Stimulated activated CD4-positive, alpha-beta T cell treated with anti-CD3 and anti-CD28 coated beads, Interleukin-12 subunit alpha, Interleukin-12 subunit beta, amount 100 ng/mL, for 4 hours (primary cell): ENCODE data around the gene VWA1.
"Not testable (repeated sequence)": the region's sequence is repeated elsewhere in the genome, so short reads cannot be mapped to it uniquely, and the experiment has no call there.

ENCODE experiments used
- DNase-seq: peaks from one replicate; pipeline ENCODE4 v3.0.0-alpha.2; 2020

VWA1 gene

DNA sequence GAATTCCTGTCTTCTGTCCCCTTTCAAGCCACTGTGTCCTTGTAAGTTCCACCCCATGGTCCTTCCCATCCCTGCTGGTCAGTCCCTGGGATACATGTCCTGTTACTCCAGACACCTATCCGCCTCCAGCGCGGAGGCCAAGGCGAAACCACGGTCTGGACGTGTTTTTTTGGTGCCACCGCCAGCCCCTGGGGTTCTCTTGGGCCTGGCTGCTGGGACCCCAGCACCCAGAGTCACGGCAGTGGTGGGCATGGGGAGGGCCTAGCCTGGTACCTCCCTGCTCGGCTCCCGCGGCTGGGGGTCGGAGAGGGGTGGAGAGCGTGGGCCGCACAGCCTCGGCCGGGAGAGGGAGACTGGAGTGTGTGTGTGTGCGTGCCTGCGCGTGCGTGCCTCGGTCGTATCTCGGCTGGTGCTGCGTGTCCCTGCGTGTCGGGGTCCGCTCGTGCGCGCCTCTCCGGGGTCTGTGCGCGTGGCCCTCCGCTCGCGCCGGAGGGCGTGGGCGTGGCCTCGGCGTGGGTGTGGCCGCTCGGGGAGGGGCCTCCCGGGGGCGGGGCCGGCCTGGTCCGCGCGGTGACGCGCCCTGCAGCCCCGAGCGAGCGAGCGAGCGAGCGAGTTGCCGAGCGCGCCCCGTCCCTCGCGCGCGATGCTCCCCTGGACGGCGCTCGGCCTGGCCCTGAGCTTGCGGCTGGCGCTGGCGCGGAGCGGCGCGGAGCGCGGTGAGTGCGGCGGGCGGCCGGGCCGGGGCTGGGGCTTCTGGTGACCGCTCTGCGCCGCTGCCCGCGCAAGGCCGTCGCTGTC lies at the start of gene VWA1:
VWA1 (plus strand) TSS at position 585 of the 798 bp plus-strand sequence; CDS start at position 644, 59 bp downstream.
- peak; percentile 71 for DNase-seq

DNA sequence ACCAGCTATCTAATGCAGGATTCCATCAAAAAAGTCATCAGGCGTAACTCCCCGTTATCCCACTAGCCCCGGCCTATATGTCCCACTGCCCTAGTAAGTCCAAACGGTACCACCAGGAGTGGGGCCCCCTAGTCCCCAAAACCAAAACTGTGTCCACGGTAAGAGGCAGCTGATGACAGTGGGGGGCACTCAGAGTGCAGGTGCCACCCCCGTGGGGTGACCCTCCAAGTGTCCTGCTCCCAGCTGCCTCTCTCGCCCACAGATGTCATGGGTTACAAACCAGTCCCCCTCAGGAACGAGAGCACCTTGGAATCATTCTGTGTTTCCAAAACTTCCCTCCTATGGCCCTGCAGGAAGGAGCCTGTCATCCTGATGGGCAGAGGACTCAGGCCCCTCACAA lies 49.6 kb upstream of the VWA1 start:
- DNase-seq, result no peak

DNA sequence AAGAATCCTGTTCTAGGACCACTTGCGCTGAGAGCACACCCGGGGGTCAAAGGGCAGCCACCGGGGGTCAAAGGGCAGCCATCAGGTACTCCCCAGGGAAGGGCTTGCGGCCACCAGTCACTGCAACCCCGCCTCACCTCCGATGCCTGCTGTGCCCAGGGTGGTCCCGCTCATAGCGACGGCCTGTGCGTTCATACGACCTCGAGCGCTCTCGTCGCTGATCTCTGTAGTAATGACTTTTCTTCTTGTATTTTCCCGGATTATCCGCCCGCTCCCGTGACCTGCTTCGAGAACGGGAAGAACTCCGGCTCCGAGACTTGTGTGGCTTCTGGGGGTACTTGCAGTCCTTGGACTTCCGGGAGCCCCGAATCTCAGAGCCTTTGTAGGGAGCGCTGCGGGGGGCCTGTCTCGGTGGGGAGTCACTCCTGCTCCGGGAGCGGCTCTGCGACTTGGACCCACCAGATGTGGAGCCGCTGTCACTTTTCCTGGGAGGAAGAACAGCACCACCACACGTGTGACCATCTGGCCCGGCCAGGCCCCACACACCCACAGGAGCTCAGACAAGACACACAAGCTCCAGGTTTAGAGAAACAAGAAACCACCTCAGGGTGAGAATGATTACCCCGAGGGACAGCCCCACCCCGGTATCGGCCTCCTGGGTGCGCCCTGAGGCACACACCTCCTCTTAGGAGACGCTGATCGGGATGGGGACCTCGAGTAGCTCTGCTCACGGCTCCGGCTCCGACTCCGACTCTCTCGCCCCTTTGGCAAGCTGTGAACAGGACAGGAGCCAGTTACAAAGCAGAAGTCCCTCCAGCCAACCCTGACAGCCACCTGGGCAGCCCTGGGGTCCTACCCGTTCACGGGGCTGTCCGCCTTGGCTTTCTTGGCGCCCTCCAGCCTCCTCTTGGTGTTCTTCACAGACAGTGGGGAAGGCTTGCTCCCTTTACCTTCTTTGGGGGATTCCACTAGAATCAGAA lies 48.1 kb upstream of the VWA1 start:
- DNase-seq, result no peak

DNA sequence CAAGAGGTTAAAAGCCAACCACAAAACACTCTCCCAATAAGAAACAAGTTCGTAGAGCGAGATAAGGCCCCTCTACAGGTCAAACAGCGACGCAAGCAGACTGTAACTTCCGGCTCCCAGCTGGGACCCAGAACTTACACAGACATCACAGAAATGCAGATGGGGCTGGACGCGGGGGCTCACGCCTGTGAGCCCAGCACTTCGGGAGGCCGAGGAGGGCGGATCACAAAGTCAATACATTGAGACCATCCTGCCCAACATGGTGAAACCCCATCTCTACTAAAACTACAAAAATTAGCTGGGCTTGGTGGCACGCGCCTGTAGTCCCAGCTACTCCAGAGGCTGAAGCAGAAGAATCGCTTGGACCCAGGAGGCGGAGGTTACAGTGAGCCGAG lies 47.4 kb upstream of the VWA1 start:
- no peak for DNase-seq

DNA sequence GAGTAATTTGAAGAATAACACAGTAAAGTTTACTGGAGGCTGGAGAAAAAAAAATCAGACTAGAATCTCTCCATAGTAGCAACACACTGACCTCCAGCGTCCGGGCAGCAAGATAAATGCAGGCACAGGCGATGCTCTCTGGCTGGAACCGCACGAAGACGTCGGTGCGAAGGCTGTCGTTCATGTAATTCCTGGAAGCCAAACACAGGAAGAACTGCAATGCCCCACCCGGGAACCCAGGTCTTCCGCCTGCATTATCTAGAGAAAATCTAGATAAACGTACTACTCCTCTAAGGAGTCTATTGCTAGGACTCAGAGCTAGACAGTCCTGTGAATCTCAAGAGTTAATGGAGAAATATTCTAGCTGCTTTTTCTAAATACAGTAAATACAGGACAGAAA lies 44.8 kb upstream of the VWA1 start:
- DNase-seq, result no peak

- DNase-seq, result no peak
These were observed 44.3 kb upstream of the VWA1 start for GRCh38 chr1:1391225-1391624.

DNA sequence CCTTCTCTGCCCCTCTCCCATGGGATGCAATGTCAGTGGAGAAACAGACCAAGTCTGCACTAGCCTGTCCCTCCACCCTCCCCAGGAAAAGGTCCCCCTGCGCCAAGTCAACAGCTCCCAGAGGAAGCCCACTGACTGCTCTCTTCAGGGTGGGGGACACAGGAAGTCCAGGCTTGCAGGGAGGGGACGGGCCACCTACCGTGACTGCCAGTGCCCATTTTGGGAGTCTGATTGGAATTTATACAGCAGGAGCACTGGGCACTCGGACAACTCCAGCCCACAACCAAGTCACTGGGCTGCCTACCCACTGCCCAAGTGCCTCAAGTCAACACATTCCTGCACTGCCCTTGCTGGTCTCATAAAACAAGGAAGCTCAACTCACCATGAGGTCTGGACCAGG lies 42.5 kb upstream of the VWA1 start:
- no peak for DNase-seq

DNA sequence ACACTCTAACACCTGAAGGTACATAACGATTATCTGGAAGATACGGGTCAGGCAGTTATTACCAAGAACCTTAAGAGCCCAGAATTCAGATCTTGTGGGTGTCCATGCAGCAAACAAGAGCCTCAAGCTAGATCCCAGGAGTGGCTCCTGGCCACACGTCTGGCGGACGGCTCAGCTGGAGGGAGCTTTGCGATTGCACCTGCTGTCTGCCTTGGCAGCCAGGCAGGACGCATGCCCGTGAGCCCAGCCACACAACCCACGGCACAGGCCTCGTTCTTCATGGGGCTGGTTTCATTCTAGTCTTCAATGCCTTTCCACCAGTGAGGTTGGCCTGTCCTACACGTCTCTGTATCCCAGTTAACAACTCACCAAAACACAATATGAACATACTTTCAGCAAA lies 42.1 kb upstream of the VWA1 start:
- DNase-seq, result no peak

GRCh38 chr1:1394116-1394515 lies 41.4 kb upstream of the VWA1 start:
- no peak for DNase-seq

DNA sequence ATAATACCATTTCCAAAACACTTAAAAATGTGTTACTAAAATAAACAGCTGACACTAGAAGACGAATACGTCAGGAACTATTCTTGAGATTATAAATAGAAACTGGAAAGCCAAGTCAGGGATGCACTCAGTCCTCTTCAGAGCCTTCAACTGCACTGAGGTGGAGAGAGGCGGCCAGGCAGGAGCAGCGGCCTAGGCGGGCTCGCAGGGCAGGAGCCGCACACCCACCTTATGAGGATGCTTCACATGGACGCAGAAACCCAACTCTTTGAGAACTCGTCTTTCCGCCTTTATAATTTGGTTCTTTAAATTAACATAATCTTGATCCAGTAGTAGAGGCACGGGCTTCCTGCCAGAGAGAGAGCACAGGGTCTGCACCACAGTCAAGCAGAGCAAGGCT lies 40.3 kb upstream of the VWA1 start:
- no peak for DNase-seq

DNA sequence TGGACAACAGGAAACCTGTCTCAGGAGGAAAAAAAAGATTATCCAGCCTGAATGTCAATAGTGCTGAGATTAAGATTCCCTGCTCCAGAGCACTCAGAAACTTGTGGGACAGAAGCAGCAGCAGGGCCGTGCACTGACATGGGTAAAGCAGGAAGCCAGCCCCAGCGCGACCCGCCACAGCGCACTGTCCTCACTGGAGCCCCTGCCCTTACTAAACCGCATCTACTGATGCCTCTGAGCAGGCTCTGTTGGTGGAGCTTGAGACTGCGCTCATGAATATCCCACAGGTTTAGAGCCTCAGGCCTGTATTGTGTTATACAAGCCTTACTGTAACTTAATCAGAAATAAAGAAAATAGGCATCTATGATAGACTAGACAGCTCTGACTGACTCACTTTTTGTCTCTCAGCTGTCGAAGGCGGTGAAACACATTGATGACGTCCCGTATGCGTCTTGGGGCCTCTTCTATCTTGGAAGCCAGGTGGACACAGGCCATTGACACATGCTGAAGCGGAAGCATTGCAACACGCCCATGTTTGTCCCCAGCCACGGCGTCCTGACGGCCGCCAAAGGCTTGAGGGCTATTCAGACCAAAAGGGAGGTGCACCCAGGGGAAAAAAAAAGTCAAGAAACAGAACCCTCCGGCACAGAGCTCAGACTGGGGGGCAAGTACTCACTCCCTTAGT lies 37.5 kb upstream of the VWA1 start:
- DNase-seq, result no peak

DNA sequence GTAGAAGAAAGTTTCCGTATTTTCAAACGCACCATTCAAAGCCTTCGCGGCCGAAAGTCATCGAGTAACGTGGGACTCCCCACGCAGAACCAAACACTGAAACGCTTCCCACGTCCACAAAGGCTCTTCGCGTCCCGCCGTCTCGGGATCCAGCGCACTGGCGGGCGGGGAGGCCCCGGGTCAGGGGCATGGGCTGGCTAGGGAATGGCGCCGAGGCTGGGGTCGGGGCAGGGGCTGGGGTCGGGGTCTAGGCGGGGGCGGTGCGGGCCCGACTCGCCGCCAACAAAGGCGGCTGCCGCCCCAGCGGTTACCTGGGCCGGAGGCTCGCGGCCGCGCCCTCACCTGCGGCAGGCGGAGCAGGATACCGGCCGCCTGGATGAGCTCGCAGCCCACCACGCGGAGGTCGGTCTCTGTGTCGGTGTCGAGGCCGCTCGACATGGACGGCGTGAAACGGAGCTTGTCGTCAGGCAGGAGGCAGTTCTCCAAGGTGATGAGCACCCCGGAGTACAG lies 36.8 kb upstream of the VWA1 start:
- DNase-seq, result no peak

DNA sequence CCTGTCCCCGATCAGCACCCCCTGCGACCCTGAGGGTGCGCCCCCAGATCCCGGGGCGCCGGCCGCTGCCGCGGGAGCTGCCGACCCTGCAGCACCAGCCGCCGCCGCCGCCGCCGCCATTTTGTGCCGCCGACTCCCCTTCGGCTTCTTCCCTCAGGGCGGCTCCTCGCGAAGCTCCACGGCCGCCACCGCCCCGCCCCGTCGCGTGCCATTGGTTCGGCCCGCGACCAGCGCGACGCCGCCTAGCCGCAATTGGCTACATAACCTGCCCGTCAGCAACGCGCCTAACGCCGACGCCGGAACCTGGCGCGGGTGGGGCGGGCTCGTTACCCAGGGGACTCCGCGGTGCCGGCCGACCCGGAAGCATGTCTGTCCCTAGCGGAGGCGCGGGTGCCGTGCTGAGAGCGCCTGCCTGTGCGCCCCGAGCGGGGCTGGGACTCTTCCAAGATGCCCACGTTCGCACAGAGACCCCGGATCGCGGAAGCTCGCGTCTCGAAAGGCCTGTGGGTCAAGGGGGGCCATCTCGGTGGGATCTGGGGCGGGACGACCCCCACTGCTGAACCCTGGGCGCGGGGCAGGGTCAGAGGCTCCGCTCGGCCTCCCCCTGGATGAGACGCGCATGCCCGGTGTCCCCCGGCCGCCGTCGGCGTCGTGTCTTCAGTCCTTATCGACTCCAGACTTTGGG lies 36.2 kb upstream of the VWA1 start, which contains the start of gene CCNL2:
CCNL2 (minus strand) TSS at position 149 of the 685 bp plus-strand sequence; CDS start at position 120, 29 bp downstream.
- peak; percentile 99 for DNase-seq

- no peak for DNase-seq
These were observed 35.5 kb upstream of the VWA1 start for GRCh38 chr1:1399872-1400575.

DNA sequence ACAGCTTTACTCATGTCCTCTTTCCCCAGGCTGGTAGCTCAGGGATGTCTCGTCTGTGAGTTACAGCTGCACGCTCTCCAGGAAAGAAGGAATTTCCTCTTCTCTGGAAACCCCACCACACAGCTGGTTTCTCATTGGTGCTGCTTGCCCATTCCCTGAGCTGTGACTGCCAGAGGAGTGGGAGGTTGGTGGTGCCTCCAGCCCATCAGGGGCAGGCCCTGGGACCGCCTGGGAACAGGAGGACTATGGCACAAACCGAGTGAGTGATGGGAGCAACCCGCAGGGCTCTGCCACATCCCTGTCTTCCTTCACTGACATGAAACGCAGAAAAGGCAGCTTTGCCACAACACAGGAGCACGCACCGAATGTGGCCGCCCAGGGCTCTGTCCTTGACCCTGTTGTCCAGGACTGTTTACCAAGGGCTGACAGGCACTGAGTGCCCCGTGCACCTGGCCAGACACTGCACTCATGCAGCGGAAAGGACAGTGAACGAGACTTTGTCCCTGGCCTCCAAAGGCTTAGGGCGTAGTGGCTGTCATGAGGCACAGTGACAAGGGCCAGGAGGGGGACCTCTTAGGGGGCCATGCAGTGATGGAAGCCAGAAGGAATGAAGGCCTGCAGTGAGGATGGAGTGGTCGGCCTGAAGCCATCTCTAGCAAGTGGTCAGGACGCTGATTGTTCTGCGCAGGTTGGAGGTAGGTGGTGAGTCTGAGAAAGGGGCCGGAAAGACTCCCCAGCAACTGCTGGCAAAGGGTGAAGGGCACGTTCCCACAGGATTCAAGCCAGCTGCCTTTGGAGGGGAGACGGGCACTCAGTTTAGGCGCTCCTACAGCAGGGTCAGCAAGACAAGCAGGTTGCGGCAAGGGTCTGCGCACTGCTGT lies 34.7 kb upstream of the VWA1 start:
- DNase-seq, result no peak

- DNase-seq, result no peak
These were observed 34.0 kb upstream of the VWA1 start for GRCh38 chr1:1401457-1402010.

DNA sequence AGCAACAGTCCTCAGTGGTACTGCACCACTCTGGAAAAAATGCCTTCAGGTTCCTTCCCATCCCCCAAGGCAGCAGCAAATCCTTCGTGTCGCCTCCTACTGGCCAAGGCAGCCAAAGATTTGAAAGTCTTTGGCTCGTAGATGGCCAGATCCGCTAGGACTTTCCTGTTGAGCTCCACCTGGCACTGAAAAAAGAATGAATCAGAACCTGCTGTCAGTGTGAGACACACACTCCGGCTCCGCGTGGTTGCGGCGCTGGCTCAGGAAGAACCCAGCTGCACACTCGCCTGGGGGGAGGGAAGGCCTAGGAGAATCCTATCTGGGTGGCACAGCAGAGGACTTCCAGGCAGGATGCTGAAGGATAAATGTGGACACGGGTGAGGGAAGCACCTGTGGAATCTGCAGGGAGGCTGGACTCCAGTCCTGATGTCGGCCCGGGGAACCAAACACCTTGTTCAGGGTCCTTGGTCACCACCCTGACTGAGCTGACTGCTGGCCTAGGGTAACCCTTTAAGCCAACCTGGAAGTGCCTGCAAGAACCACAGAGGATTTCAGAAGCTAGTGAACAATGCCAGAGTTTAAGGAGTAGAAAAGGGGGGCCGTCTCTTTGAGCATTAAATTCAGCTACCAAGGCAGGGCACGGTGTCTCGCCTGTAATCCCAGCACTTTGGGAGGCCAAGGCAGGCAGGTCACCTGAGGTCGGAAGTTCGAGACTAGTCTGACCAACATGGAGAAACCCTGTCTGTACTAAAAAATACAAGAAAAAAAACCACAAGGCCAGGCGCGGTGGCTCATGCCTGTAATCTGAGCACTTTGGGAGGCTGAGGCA lies 33.2 kb upstream of the VWA1 start:
- DNase-seq, result no peak

DNA sequence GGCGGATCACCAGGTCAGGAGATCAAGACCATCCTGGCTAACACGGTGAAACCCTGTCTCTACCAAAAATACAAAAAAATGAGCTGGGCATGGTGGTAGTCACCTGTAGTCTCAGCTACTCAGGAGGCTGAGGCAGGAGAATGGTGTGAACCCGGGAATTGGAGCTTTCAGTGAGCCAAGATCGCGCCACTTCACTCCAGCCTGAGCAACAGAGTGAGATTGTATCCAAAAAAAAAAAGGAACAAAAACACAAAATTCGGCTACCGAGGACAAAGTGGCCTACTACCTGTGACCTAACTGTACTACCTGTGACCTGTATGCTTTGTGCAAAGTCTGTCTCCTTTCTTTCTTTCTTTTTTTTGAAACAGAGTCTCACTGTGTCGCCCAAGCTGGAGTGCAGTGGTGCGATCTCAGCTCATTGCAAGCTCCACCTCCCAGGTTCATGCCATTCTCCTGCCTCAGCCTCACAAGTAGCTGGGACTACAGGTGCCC lies 32.5 kb upstream of the VWA1 start:
- not testable (repeated sequence) for DNase-seq

DNA sequence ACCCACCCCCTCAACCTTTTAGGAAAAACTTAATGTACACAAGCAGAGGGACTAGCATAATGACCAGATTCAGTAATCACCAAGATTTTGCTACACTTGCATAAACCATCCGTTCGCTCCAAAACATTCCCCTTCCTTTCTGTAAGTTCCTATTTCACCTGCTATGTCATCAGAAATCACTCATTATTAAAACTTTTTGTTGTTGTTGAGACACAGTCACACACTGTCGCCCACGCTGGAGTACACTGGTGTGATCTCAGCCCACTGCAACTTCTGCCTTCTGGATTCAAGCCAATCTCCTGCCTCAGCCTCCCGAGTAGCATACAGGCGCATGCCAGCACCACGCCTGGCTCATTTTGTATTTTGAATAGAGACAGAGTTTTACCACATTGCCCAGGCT lies 31.8 kb upstream of the VWA1 start:
- DNase-seq, result no peak
